DOHH2 (cell line): Measurements from ENCODE around the gene VAV2.

Source experiments
- CTCF ChIP-seq: fragments of 200-600 bp; sonication (generic); IDR thresholded peaks from one replicate; pipeline ENCODE4 v1.5.1; 2014; ENCODE audit warnings: antibody characterized with exemption, mild to moderate bottlenecking, low read depth, low read length; ENCODE audit not compliant: poor library complexity, severe bottlenecking
- EZH2phosphoT487 ChIP-seq: fragments of 200-600 bp; sonication (generic); IDR thresholded peaks from 2 replicates; pipeline ENCODE4 v1.6.1; 2017; ENCODE audit warnings: borderline replicate concordance, mild to moderate bottlenecking, antibody characterized with exemption, low read length, moderate library complexity, mixed read lengths

DNA sequence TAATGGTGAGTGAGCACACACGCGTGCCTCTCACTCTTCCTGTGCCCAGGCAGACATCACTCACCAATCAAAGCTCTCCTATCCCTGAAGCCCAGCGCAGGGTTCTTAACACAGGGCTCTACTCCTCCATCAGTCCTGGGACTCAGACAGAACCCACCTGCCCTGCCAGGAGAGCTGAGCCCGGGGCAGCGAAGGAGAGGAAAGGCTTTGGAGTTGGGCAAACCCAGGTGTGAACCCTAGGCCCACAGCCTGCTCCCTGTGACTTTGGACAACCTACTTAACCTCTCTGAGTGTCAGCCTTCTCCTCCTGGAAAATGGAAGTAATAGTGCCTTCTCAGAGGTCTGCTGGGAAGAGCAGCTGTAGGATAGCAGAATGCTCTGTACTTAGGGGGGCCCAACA lies 155.3 kb downstream of the VAV2 start:
- TF ChIP-seq CTCF: no peak
- no peak for TF ChIP-seq EZH2phosphoT487
